Measurements from ENCODE around the gene GMEB1. TPM values are rescaled to one million over a fixed set of nuclear protein-coding genes. Genes with fewer than 3 reads are reported as not detected.
"Not testable (repeated sequence)": the region's sequence is repeated elsewhere in the genome, so short reads cannot be mapped to it uniquely, and the experiment has no call there.

Gene GMEB1
- polyA plus RNA-seq, 4 donors = 15.7 to 18.5 (median 18.3) TPM

- DNase-seq (ENCODE audit: low read depth in 4 of 4, low spot score in 2 of 4) = peak; percentile 17 to 58 (median 42)
Measured at GRCh38 chr1:28668956-28669723, 556 bp downstream of the GMEB1 start.

DNA sequence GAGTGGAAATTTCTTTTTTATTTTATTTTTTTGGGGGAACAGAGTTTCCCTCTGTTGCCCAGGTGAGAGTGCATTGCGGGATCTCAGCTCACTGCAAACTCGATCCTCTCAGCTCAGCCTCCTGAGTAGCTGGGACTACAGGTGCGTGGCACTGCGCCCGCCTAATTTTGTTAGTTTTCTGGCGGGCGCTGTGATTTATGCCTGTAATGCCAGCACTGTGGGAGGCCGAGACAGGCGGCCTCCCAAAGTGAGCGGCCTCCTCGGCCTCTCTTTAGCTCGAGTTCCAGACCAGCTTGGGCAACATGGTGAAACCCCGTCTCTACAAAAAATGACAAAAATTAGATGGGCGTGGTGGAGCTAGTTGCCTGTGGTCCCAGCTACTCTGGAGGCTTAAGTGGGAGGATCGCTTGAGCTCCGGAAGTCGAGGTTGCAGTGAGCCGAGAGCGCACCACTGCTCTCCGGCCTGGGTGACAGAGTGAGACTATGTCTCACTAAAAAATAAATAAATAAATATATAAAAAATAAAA, 2.7 kb downstream of the GMEB1 start:
- DNase-seq (ENCODE audit: low read depth in 4 of 4, low spot score in 2 of 4) = no peak

GRCh38 chr1:28672971-28673370, 4.4 kb downstream of the GMEB1 start:
- not testable (repeated sequence) for DNase-seq (ENCODE audit: low read depth in 4 of 4, low spot score in 2 of 4)

DNA sequence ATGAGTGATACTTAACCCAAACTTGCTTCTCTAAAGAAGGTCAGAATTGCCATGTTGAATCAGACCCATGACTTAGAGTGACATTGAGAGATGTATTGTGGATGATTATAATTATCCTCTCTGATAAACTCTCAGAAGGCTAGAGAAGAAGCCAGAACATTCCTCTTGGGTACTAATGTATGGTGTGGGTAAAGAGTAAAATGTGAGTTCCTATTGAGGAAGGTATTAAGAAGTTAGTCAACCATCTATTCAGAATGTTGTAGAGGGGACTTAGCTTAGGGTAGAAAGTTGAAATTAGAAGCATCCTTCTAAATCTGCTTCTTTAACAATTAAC, 7.3 kb downstream of the GMEB1 start:
- DNase-seq (ENCODE audit: low read depth in 4 of 4, low spot score in 2 of 4) = no peak

- DNase-seq (ENCODE audit: low read depth in 4 of 4, low spot score in 2 of 4) = no peak
Measured at GRCh38 chr1:28680151-28680550, 11.6 kb downstream of the GMEB1 start.

GRCh38 chr1:28682840-28683239, 14.3 kb downstream of the GMEB1 start:
- no peak for DNase-seq (ENCODE audit: low read depth in 4 of 4, low spot score in 2 of 4)

- no peak for DNase-seq (ENCODE audit: low read depth in 4 of 4, low spot score in 2 of 4)
Measured at GRCh38 chr1:28684937-28685336, 16.4 kb downstream of the GMEB1 start.

- not testable (repeated sequence) for DNase-seq (ENCODE audit: low read depth in 4 of 4, low spot score in 2 of 4)
Measured at GRCh38 chr1:28691627-28692026, 23.0 kb downstream of the GMEB1 start.

GRCh38 chr1:28703629-28704028, 35.0 kb downstream of the GMEB1 start:
- DNase-seq (ENCODE audit: low read depth in 4 of 4, low spot score in 2 of 4) = no peak

- DNase-seq (ENCODE audit: low read depth in 4 of 4, low spot score in 2 of 4) = no peak
Measured at GRCh38 chr1:28716336-28716735, 47.8 kb downstream of the GMEB1 start.

DNA sequence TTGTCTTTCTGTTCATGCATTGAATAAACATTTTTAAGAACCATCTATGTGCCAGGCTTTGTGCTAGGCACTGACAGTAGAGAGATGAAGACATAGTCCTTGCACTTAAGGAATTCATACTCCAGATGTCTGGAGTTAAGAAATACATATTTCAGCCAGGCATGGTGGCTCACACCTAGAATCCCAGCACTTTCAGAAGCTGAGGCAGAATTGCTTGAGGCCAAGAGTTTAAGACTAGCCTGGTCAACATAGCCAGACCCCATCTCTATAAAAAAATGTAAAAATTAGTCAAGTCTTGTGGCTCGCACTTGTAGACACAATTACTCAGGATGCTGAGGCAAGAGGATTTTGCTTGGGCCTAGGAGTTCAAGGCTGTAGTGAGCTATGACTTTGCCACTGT, 49.6 kb downstream of the GMEB1 start:
- no peak for DNase-seq (ENCODE audit: low read depth in 4 of 4, low spot score in 2 of 4)

DNA sequence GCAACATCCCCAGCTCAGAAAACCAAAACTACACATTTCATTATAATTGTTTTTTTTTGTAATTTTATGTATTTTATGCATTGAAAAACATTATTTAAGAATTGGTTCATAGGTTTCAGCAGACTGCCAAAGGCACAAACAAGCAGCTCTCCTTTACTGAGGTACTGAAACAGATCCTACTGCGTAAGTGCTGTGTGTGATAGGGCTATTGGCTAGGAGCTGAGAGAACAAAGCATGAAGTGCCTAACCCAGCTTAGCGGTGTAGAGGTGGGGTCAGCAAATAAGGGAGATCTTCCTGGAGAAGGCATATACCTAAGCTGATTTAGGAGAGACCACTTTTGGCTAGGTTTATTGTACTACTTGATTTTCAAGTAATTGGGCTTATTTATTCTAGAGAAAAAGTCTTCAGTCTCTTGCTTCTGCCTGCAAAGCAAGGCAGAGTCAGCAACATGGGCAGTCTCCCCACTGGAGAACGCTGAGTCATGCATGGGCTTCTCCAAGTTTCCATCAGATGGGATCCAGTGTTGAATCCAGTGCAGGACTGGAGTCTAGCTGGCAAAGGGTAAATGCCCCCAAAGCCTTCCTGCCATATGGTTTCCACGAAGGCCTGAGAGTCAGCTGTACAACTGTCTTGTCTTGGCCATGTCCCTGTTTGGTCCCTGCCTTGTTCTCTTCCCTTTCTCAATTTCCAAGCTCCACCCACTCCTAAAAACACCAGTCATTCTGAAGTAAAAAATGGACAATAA, 50.2 kb downstream of the GMEB1 start:
- DNase-seq (ENCODE audit: low read depth in 4 of 4, low spot score in 2 of 4) = no peak

- DNase-seq (ENCODE audit: low read depth in 4 of 4, low spot score in 2 of 4) = no peak
Measured at GRCh38 chr1:28719332-28719619, 50.7 kb downstream of the GMEB1 start.

- no peak for DNase-seq (ENCODE audit: low read depth in 4 of 4, low spot score in 2 of 4)
Measured at GRCh38 chr1:28720376-28720775, 51.8 kb downstream of the GMEB1 start.

- not testable (repeated sequence) for DNase-seq (ENCODE audit: low read depth in 4 of 4, low spot score in 2 of 4)
Measured at GRCh38 chr1:28721927-28722326, 53.3 kb downstream of the GMEB1 start.

- DNase-seq (ENCODE audit: low read depth in 4 of 4, low spot score in 2 of 4) = not testable (repeated sequence)
Measured at GRCh38 chr1:28725365-28725764, 56.8 kb downstream of the GMEB1 start.

DNA sequence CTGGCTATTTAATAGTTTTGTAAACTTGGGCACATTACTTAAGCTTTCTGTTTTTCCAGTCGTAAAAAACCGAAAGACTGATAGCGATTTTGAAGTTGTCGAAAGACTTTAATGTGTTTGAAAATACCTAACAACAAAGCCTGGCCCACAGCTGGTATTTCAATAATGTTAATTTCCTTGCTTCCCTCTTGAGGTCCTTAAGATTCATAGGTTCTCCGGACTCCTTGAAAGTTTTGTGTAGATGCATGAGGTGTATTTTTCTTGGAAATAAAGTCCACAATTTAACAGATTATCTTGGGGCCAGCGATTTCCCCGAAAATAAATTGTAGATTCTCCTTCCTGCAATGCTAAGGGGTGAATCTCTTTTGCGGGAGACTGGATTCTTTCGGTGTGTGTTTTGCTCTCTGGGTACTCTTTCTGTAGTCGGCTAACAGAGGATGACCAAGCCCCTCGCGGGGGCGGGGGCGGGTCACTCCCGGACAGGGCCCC, 67.4 kb downstream of the GMEB1 start:
- no peak for DNase-seq (ENCODE audit: low read depth in 4 of 4, low spot score in 2 of 4)

DNA sequence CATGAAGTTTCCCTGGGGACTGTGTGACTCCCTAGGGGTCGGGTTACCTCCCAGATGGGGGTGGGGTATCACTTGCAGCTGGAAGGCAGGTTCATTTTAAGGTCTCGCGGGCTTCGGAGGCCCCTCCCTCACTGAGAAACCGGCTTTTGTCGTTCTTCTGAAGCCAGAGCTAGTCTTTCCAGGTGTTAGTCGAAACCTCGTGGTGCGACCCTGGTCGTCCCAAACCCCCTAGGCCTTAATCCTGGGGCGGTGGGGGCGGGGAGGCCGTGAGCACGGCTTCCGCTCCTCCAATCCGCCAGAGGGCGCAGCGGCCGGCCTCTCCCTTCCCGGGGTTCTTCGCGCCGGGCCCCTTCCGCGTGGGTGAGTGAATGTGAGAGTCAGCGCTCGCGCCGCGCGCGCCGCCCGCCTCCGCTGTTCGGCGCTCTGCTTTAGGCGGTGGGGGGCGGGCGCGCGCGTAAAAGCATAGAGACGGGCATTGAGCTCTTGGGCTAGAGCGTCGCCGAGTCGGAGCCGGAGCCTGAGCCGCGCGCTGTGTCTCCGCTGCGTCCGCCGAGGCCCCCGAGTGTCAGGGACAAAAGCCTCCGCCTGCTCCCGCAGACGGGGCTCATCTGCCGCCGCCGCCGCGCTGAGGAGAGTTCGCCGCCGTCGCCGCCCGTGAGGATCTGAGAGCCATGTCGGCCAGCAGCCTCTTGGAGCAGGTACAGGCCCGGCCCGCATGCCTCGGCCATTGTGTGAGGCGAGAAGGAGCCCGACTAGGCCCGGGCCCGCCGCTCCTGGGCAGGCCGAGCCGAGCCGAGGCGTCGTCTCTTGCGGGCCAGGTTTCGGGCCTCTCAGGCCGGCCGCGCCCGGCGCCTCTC, 68.1 kb downstream of the GMEB1 start, which contains the start of gene YTHDF2:
YTHDF2 (plus strand) TSS at position 491 of the 857 bp plus-strand sequence; CDS start at position 672, 181 bp downstream.
- peak; percentile 94 to 97 (median 96) for DNase-seq (ENCODE audit: low read depth in 4 of 4, low spot score in 2 of 4)

DNA sequence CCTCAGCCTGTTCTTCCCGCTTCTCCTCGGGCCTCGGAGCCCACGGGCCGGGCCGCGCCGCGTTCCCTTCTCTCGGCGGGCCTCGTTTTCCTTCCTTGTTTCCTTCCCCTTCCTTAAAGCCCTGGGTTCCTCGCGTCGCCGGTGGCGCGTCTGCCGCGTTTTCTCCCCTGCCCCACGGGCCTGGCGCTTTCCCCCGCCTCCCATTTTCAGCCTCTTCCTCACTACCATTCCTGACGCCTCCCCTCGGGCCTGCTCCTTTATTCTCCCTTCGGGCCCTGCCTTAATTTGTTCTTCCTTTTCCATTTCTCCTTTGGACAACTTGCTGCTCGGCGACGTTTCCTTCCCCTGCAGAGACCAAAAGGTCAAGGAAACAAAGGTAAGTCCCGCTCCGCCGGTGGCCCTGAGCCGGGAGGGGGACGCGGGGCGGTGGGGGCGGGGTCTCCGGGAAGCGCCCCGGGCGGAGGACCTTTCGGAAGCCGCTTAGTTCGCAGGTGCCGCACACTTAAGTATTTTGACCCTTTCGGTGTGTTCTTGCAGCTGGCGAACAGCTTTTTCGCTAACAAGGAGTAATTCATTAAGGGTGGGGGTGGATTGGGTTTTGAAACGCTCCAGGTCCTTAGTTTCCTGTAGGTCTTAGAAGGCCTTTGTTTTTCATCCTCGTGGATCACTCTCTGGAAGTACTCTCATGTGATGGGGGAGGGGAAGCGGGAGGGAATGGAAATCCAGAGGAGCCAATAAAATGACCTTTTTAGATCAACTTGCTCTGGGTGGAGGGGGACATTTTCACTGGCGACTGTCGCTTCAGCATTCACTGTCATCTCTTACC, 68.9 kb downstream of the GMEB1 start:
- peak; percentile 49 to 70 (median 54) for DNase-seq (ENCODE audit: low read depth in 4 of 4, low spot score in 2 of 4)

DNA sequence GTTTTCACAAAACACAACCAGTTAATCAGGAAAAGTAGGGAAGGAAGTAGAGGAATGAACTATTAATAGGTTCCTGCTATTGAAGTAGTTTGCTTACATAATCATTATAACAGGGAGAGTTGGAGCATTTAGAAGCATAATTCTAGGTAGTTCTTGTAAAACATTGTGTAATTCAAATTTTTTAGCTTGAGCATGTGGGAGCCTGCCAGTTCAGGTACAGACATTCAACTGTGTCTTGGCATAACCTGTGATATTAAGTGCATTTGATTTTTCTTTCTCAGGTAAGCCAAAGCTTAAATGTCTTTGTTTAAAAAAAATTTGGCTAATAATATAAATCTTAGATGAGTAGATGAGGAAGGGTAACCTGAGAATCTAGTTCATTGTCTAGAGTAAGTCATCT, 71.5 kb downstream of the GMEB1 start:
- DNase-seq (ENCODE audit: low read depth in 4 of 4, low spot score in 2 of 4) = no peak
